ENCODE data around the gene SCGN.

SCGN gene

DNA sequence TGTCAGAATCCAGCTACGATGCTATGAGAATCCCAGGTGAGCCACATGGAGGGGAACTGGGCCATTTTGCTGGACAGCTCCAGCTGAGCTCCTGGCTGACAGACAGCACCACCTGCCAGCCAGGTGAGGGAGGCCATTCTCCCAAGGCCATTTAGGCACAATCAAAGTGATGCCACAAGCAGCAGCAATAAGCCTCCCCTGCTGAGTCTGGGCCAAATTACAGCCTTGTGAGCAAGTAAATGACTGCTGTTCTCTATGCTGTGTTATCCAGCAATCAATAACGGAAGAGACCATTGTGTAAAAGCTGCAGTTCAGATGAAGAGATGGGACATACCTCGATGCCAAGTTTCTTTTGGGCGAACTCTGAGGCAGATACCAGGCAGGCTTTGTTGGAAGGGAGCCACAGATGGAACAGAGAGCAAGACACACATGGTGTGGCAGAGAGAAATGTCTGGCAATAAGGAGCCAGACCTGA is 14.0 kb upstream of the SCGN start:
- no peak overlapping the region for H3K4me3 ChIP-seq (ENCODE audit: low read depth, low read length)
- no peak for TF ChIP-seq CTCF (conservative IDR thresholded peaks at IDR 0.05; ENCODE audit: low read depth, low read length)
- no peak for DNase-seq (ENCODE audit: low read depth)

GRCh38 chr6:25639653-25640052 is 12.4 kb upstream of the SCGN start:
- no peak for TF ChIP-seq CTCF (conservative IDR thresholded peaks at IDR 0.05; ENCODE audit: low read depth, low read length)
- no peak overlapping the region for H3K4me3 ChIP-seq (ENCODE audit: low read depth, low read length)
- no peak for DNase-seq (ENCODE audit: low read depth)

DNA sequence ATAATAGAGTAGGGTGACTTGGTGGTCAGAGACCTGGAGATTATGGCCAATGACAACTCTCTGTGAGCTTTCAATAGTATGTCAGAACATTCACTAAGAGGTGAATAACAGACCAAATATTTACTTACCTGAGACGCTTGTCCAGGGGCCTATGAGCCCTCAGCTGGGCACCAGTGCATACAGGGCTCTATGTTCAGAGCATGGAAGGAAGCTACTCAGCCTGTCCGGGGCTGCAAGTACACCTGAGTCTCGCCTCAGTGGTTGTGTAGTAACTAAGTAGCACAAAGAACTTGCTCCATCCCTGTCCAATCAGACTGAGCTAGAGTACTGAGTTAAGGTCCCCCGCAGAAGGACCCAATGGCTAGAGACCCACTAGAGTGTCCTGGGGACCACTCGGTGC is 11.6 kb upstream of the SCGN start:
- no peak overlapping the region for H3K4me3 ChIP-seq (ENCODE audit: low read depth, low read length)
- DNase-seq (ENCODE audit: low read depth), result no peak
- no peak for TF ChIP-seq CTCF (conservative IDR thresholded peaks at IDR 0.05; ENCODE audit: low read depth, low read length)

DNA sequence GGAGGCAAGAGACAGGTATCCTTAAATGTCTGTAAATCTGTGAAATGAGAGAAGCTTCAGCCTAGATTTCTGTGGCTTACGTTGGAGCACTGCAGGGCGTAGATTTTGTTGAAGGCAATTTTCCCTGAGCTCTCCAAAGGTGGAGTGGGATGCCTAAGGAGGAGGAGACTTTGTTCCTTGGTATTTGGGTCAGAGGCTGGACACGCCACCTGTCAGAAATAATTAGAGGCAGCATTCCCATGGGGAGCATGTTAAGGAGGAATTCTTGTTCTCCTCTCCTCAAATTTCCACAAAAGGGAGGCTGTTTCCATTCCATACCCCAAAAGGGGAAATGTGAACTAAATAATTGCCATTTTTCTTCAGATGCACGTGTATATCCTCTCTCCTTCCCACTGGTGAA is 11.1 kb upstream of the SCGN start:
- no peak for TF ChIP-seq CTCF (conservative IDR thresholded peaks at IDR 0.05; ENCODE audit: low read depth, low read length)
- H3K4me3 ChIP-seq (ENCODE audit: low read depth, low read length), result no peak overlapping the region

GRCh38 chr6:25641377-25641776 is 10.6 kb upstream of the SCGN start:
- DNase-seq (ENCODE audit: low read depth), result no peak
- TF ChIP-seq CTCF (conservative IDR thresholded peaks at IDR 0.05; ENCODE audit: low read depth, low read length), result no peak
- no peak overlapping the region for H3K4me3 ChIP-seq (ENCODE audit: low read depth, low read length)

More for the DNA sequence above, 11.1 kb upstream of the SCGN start:
- DNase-seq (ENCODE audit: low read depth), result no peak

- no peak for DNase-seq (ENCODE audit: low read depth)
- H3K4me3 ChIP-seq (ENCODE audit: low read depth, low read length), result no peak overlapping the region
- no peak for TF ChIP-seq CTCF (conservative IDR thresholded peaks at IDR 0.05; ENCODE audit: low read depth, low read length)
These were observed 9.9 kb upstream of the SCGN start for GRCh38 chr6:25641940-25642666.
